ENCODE results near the gene SLC7A11.
"Not testable (repeated sequence)": the region's sequence is repeated elsewhere in the genome, so short reads cannot be mapped to it uniquely, and the experiment has no call there.

DNA sequence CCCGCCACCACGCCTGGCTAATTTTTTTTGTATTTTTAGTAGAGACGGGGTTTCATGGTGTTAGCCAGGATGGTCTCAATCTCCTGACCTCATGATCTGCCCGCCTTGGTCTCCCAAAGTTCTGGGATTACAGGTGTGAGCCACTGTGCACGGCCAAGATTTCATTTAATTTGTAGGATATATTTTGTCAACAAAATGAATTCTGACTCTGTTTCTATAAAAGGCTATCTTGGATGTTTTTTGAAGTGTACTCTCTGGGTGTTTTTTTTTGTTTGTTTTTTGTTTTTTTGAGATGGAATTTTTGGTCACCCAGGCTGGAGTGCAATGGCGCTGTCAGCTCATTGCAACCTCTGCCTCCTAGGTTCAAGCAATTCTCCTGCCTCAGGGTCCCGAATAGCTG is 5.0 kb downstream of the SLC7A11 start:
- TF ChIP-seq POLR2A (IDR thresholded peaks at IDR 0.05): not testable (repeated sequence)
- TF ChIP-seq, protein P1, sequence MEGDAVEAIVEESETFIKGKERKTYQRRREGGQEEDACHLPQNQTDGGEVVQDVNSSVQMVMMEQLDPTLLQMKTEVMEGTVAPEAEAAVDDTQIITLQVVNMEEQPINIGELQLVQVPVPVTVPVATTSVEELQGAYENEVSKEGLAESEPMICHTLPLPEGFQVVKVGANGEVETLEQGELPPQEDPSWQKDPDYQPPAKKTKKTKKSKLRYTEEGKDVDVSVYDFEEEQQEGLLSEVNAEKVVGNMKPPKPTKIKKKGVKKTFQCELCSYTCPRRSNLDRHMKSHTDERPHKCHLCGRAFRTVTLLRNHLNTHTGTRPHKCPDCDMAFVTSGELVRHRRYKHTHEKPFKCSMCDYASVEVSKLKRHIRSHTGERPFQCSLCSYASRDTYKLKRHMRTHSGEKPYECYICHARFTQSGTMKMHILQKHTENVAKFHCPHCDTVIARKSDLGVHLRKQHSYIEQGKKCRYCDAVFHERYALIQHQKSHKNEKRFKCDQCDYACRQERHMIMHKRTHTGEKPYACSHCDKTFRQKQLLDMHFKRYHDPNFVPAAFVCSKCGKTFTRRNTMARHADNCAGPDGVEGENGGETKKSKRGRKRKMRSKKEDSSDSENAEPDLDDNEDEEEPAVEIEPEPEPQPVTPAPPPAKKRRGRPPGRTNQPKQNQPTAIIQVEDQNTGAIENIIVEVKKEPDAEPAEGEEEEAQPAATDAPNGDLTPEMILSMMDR (IDR thresholded peaks at IDR 0.05): not testable (repeated sequence)
